ENCODE data around the gene PTPN23.

Gene PTPN23

DNA sequence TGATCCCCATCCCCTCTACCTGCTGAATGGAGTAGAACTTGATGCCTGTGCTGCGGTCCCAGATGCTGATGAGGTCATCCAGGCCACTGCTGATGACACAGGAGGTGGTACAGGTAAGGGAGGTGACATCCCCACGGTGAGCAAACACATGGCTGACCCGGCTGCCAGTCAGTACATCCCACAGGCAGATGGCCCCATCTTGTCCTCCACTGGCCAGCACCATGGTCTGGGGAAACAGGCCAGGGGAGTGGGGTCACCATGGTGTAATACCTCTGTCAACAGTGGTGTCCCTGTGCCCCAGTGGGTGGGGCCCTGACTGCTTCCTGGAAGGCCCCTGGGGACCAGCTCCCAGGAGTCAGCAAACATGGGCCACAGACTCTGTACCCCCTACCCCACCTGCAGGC lies 33.3 kb downstream of the PTPN23 start:
- POLR2A ChIA-PET = no interaction called here
- CTCF ChIA-PET = no interaction called here
- TF ChIP-seq FOXM1 (IDR thresholded peaks at IDR 0.05; ENCODE audit: borderline replicate concordance) (no peak), L3MBTL2 (conservative IDR thresholded peaks at IDR 0.05) (no peak), NFRKB (IDR thresholded peaks at IDR 0.05) (no peak), SUZ12 (IDR thresholded peaks at IDR 0.05) (no peak), TARDBP (IDR thresholded peaks at IDR 0.05) (no peak), BHLHE40 (IDR thresholded peaks at IDR 0.05; ENCODE audit: borderline replicate concordance) (no peak), FOXA1 (IDR thresholded peaks at IDR 0.05) (no peak), LEF1 (IDR thresholded peaks at IDR 0.05; ENCODE audit: borderline replicate concordance) (no peak)
- no peak for DNase-seq (ENCODE audit: extremely low spot score)

- POLR2A ChIA-PET = interaction anchor here (0.9 kb wide), 2 partner anchors 35 to 61 kb away, joined by 3 read pairs; partner anchors contain the start of genes PTPN23 and SCAP
- no peak for TF ChIP-seq NFRKB (IDR thresholded peaks at IDR 0.05)
- no peak for TF ChIP-seq L3MBTL2 (conservative IDR thresholded peaks at IDR 0.05)
- no peak for TF ChIP-seq LEF1 (IDR thresholded peaks at IDR 0.05; ENCODE audit: borderline replicate concordance)
- no peak for TF ChIP-seq TARDBP (IDR thresholded peaks at IDR 0.05)
- no peak for TF ChIP-seq SP1 (IDR thresholded peaks at IDR 0.05)
- TF ChIP-seq FOXM1 (IDR thresholded peaks at IDR 0.05; ENCODE audit: borderline replicate concordance) = no peak
- TF ChIP-seq FOXK2 (IDR thresholded peaks at IDR 0.05) = no peak
- no peak for TF ChIP-seq PKNOX1 (IDR thresholded peaks at IDR 0.05)
- TF ChIP-seq FOXA1 (IDR thresholded peaks at IDR 0.05) = no peak
- no peak for TF ChIP-seq CTBP1 (IDR thresholded peaks at IDR 0.05; ENCODE audit: borderline replicate concordance)
- TF ChIP-seq BHLHE40 (IDR thresholded peaks at IDR 0.05; ENCODE audit: borderline replicate concordance) = no peak
- TF ChIP-seq ZNF384 (IDR thresholded peaks at IDR 0.05) = no peak
- no peak for DNase-seq (ENCODE audit: extremely low spot score)
- CTCF ChIA-PET = interaction anchor here (1.4 kb wide), 1 partner anchor 8 kb away, joined by 4 read pairs; no protein-coding TSS in a partner anchor
Measured at GRCh38 chr3:47414666-47415587, 34.1 kb downstream of the PTPN23 start.

DNA sequence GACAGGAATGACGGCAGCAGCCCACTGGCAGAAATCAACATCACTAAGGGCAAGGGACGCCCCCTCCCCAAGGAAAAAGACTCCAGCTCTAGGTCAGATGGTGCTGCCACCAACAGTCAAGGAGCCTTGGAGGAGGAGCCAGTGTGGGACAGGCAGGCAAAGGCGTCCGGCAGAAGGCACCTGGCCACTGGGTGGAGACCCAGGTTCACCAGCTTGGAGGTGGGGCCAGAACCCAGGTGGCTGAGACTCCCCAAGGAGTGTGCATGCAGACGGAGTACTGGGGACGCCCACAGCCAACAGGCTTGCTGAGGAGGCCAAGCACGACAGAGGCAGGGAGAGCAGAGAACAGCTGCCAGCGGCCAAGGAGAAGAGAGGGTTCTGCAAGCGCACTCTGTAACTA lies 35.2 kb downstream of the PTPN23 start:
- CTCF ChIA-PET = interaction anchor here (1.4 kb wide), 1 partner anchor 9 kb away, joined by 4 read pairs; no protein-coding TSS in a partner anchor
- POLR2A ChIA-PET = interaction anchor here (0.9 kb wide), 2 partner anchors 36 to 59 kb away, joined by 3 read pairs; partner anchors contain the start of genes PTPN23 and SCAP
- no peak for DNase-seq (ENCODE audit: extremely low spot score)
- TF ChIP-seq TARDBP (IDR thresholded peaks at IDR 0.05) (no peak), LEF1 (IDR thresholded peaks at IDR 0.05; ENCODE audit: borderline replicate concordance) (no peak), ARNT (IDR thresholded peaks at IDR 0.05) (no peak), BHLHE40 (IDR thresholded peaks at IDR 0.05; ENCODE audit: borderline replicate concordance) (no peak), PKNOX1 (IDR thresholded peaks at IDR 0.05) (no peak), HDGF (IDR thresholded peaks at IDR 0.05; ENCODE audit: borderline replicate concordance) (no peak), ZNF384 (IDR thresholded peaks at IDR 0.05) (no peak), ELF4 (IDR thresholded peaks at IDR 0.05) (no peak), SUZ12 (IDR thresholded peaks at IDR 0.05) (no peak), NFRKB (IDR thresholded peaks at IDR 0.05) (no peak), FOXA1 (IDR thresholded peaks at IDR 0.05) (no peak), FOXK2 (IDR thresholded peaks at IDR 0.05) (no peak), CTBP1 (IDR thresholded peaks at IDR 0.05; ENCODE audit: borderline replicate concordance) (no peak), FOXM1 (IDR thresholded peaks at IDR 0.05; ENCODE audit: borderline replicate concordance) (no peak), L3MBTL2 (conservative IDR thresholded peaks at IDR 0.05) (no peak), SP1 (IDR thresholded peaks at IDR 0.05) (no peak)

GRCh38 chr3:47418167-47419082 lies 37.6 kb downstream of the PTPN23 start:
- POLR2A ChIA-PET = no interaction called here

GRCh38 chr3:47419083-47420043 lies 38.5 kb downstream of the PTPN23 start:
- DNase-seq (ENCODE audit: extremely low spot score) = no peak
- CTCF ChIA-PET = interaction anchor here (0.7 kb wide), 1 partner anchor 734 kb away, joined by 3 read pairs; no protein-coding TSS in a partner anchor
- POLR2A ChIA-PET = no interaction called here

More at GRCh38 chr3:47418167-47419082, 37.6 kb downstream of the PTPN23 start:
- TF ChIP-seq ARNT (IDR thresholded peaks at IDR 0.05) = no peak
- TF ChIP-seq FOXA1 (IDR thresholded peaks at IDR 0.05) = no peak
- TF ChIP-seq SUZ12 (IDR thresholded peaks at IDR 0.05) = no peak
- TF ChIP-seq FOXK2 (IDR thresholded peaks at IDR 0.05) = no peak
- no peak for TF ChIP-seq TARDBP (IDR thresholded peaks at IDR 0.05)
- TF ChIP-seq ZNF384 (IDR thresholded peaks at IDR 0.05) = no peak
- TF ChIP-seq FOXM1 (IDR thresholded peaks at IDR 0.05; ENCODE audit: borderline replicate concordance) = no peak
- no peak for TF ChIP-seq LEF1 (IDR thresholded peaks at IDR 0.05; ENCODE audit: borderline replicate concordance)
- CTCF ChIA-PET = interaction anchor here (0.7 kb wide), 1 partner anchor 735 kb away, joined by 3 read pairs; no protein-coding TSS in a partner anchor
- DNase-seq (ENCODE audit: extremely low spot score) = no peak

More at GRCh38 chr3:47419083-47420043, 38.5 kb downstream of the PTPN23 start:
- no peak for TF ChIP-seq ARNT (IDR thresholded peaks at IDR 0.05)
- TF ChIP-seq ELF4 (IDR thresholded peaks at IDR 0.05) = no peak
- TF ChIP-seq SUZ12 (IDR thresholded peaks at IDR 0.05) = no peak
- no peak for TF ChIP-seq L3MBTL2 (conservative IDR thresholded peaks at IDR 0.05)
- TF ChIP-seq ZNF384 (IDR thresholded peaks at IDR 0.05) = no peak
- no peak for TF ChIP-seq BHLHE40 (IDR thresholded peaks at IDR 0.05; ENCODE audit: borderline replicate concordance)
- no peak for TF ChIP-seq PKNOX1 (IDR thresholded peaks at IDR 0.05)
- no peak for TF ChIP-seq LEF1 (IDR thresholded peaks at IDR 0.05; ENCODE audit: borderline replicate concordance)
- no peak for TF ChIP-seq FOXA1 (IDR thresholded peaks at IDR 0.05)
- TF ChIP-seq NFRKB (IDR thresholded peaks at IDR 0.05) = no peak
